Peyer's patch (tissue), 4 donors: ENCODE data around the gene SERPINB12. TPM values are rescaled to one million over a fixed set of nuclear protein-coding genes. Genes with fewer than 3 reads are reported as not detected.

Source experiments
- DNase-seq, 3 donors: peaks; one replicate each; pipeline ENCODE4 v3.0.0-alpha.2; 2017 to 2019
- H3K27ac ChIP-seq, 4 donors: fragments of 200-600 bp; sonication (generic); one replicate each; pipeline ENCODE4 v1.5.1; 2016 to 2019
- H3K27me3 ChIP-seq, 2 donors: fragments of 200-600 bp; sonication (generic); one replicate each; pipeline ENCODE4 v1.5.1; 2019
- H3K36me3 ChIP-seq, 3 donors: fragments of 200-600 bp; sonication (generic); one replicate each; pipeline ENCODE4 v1.5.1; 2016 to 2019
- H3K4me1 ChIP-seq, 4 donors: fragments of 200-600 bp; sonication (generic); one replicate each; pipeline ENCODE4 v1.5.1; 2016 to 2019
- H3K4me3 ChIP-seq, 4 donors: fragments of 200-600 bp; sonication (generic); 1 replicate in 3 of 4; 2 replicates in 1 of 4; pipeline ENCODE4 v1.5.1; 2016 to 2019; ENCODE audit warnings: mild to moderate bottlenecking in 1 of 4
- H3K9me3 ChIP-seq, 4 donors: fragments of 200-600 bp; sonication (generic); one replicate each; pipeline ENCODE4 v1.5.1; 2016 to 2019; ENCODE audit warnings: mild to moderate bottlenecking in 1 of 4
- POLR2A ChIP-seq, 2 donors: fragments of 450-650 bp; IDR thresholded peaks; one replicate each; pipeline ENCODE4 v1.5.1; 2017; ENCODE audit warnings: antibody characterized with exemption in 2 of 2, mild to moderate bottlenecking in 2 of 2, moderate library complexity in 2 of 2
- total RNA-seq, 4 donors: library from RNA; depleted of rRNA; stranded (reverse); fragments of >200 nt; gene quantifications; one replicate each; pipeline ENCODE4 v1.1.0, GENCODE V29; 2016
- TF ChIP-seq, protein P1 (sequence below), 6 experiments: fragments of 450-650 bp in 4 of 6; fragments of 200-600 bp in 2 of 6; sonication (generic) in 1 of 6; IDR thresholded peaks; one replicate each; pipeline ENCODE4 v1.5.1; 2017 to 2019; ENCODE audit warnings: antibody characterized with exemption in 6 of 6, mild to moderate bottlenecking in 3 of 6, moderate library complexity in 1 of 6

SERPINB12 gene
- total RNA-seq, 4 donors from 2014 or later, result not detected

DNA sequence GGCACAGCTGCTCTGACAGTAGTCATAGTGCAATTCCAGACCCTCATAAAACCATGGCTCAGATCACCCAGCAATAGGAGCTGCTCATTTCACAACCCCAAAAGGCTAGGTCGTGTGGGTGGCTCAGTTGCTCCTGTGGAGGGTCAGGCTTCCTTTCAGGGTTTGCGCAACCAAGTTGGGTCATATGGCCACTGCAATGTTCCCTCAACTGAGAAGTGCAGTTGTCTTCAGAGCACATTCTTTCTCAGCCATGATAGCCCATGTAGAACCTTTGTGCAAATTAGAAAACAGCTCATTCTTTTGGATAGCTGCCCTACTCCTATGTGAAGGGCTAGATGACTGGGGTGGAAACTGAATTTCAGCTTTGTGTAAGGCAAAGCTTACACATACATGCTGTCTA lies 48.2 kb downstream of the SERPINB12 start:
- no peak for TF ChIP-seq POLR2A (IDR thresholded peaks at IDR 0.05)
- TF ChIP-seq, protein P1, sequence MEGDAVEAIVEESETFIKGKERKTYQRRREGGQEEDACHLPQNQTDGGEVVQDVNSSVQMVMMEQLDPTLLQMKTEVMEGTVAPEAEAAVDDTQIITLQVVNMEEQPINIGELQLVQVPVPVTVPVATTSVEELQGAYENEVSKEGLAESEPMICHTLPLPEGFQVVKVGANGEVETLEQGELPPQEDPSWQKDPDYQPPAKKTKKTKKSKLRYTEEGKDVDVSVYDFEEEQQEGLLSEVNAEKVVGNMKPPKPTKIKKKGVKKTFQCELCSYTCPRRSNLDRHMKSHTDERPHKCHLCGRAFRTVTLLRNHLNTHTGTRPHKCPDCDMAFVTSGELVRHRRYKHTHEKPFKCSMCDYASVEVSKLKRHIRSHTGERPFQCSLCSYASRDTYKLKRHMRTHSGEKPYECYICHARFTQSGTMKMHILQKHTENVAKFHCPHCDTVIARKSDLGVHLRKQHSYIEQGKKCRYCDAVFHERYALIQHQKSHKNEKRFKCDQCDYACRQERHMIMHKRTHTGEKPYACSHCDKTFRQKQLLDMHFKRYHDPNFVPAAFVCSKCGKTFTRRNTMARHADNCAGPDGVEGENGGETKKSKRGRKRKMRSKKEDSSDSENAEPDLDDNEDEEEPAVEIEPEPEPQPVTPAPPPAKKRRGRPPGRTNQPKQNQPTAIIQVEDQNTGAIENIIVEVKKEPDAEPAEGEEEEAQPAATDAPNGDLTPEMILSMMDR (IDR thresholded peaks at IDR 0.05), result no peak
- DNase-seq, result no peak

DNA sequence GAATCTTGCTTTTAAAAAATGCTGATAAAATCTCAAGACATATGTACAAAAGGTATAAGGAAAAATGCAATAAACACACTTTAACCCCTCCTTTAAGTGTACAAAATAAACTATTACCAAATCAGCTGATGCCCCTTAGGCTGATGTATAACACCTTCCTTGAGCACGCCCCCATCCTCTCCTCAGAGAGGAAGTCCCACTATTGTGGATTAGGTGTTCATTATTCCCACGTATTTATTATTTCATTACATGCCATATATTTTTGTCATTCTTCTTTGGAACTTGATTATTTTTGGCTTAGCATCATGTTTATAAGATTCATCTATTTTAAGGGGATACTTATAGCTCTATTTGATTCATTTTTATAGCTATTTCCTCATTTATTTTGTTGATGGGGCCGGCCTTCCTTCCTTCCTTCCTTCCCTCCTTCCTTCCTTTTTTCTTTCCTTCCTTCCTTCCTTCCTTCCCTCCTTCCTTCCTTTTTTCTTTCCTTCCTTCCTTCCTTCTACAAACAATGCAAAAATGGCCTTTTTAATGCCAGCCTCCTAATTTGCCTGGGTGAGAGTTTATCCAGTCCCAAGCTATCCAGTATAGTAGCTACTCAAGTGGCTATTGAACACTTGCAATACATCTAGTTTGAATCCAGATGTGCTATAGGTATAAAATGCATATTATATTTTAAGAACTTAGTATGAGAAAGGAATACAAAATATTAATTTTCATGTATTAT lies 49.0 kb downstream of the SERPINB12 start:
- DNase-seq, result no peak
- no peak overlapping the region for H3K27ac ChIP-seq
- no peaks in the 10 kb centered on the region for H3K27me3 ChIP-seq
- no peaks in the 10 kb centered on the region for H3K9me3 ChIP-seq
- H3K36me3 ChIP-seq, result no peaks in the 10 kb centered on the region
- no peak overlapping the region for H3K4me3 ChIP-seq
- TF ChIP-seq, protein P1 (IDR thresholded peaks at IDR 0.05), result no peak
- no peak for TF ChIP-seq POLR2A (IDR thresholded peaks at IDR 0.05)
- H3K4me1 ChIP-seq, result no peaks in the 10 kb centered on the region

More for the DNA sequence above, 48.2 kb downstream of the SERPINB12 start:
- no peaks in the 10 kb centered on the region for H3K27me3 ChIP-seq
- H3K4me1 ChIP-seq, result no peaks in the 10 kb centered on the region
- no peaks in the 10 kb centered on the region for H3K36me3 ChIP-seq
- no peak overlapping the region for H3K4me3 ChIP-seq
- H3K9me3 ChIP-seq, result no peaks in the 10 kb centered on the region
- H3K27ac ChIP-seq, result no peak overlapping the region

DNA sequence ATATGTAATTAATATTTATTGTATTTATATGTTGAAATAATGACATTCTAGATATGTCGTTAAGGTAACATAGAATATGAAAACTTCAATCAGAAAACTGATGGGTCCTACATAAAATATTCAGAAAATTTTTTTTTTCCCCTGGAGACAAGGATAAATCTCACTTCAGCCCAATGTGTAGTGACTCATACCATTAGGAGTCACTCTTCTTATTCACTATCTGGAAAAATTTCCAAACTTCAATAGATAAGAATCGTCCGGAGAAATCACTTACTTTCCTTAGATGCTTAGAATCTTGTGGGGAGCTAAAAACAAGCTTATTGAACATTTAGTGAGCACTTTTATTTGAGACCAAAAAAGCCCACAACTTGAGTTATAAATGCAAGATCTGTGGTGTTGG lies 49.6 kb downstream of the SERPINB12 start:
- Histone ChIP-seq H3K4me1 (no peaks in the 10 kb centered on the region), H3K27me3 (no peaks in the 10 kb centered on the region), H3K27ac (no peak overlapping the region), H3K36me3 (no peaks in the 10 kb centered on the region), H3K9me3 (no peaks in the 10 kb centered on the region), H3K4me3 (no peak overlapping the region)
- TF ChIP-seq POLR2A (IDR thresholded peaks at IDR 0.05), result no peak
- TF ChIP-seq, protein P1 (IDR thresholded peaks at IDR 0.05), result no peak
- DNase-seq, result no peak

DNA sequence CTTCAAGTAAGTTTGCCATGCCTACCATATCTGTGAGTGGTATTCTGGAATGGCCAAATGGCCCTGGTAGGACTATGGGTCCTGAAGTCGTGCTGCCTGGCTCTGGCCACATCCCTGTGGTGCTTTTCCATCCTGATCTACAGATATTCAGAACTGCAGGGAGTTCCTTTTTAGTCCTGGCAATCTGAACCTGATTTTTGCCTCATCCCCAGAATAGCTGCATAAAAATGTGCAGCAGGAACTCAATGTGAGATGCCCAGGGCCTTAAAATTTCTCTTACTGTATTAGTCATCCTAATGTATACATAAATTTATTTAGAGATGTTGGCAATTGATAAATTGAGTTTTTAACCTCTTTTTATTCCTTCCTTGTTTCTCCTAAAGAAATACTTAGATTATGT lies 50.3 kb downstream of the SERPINB12 start:
- H3K36me3 ChIP-seq, result no peaks in the 10 kb centered on the region
- DNase-seq, result no peak
- H3K4me1 ChIP-seq, result no peaks in the 10 kb centered on the region
- no peaks in the 10 kb centered on the region for H3K27me3 ChIP-seq
- TF ChIP-seq, protein P1 (IDR thresholded peaks at IDR 0.05), result no peak
- no peak for TF ChIP-seq POLR2A (IDR thresholded peaks at IDR 0.05)
- no peaks in the 10 kb centered on the region for H3K9me3 ChIP-seq
- H3K4me3 ChIP-seq, result no peak overlapping the region
- no peak overlapping the region for H3K27ac ChIP-seq

DNA sequence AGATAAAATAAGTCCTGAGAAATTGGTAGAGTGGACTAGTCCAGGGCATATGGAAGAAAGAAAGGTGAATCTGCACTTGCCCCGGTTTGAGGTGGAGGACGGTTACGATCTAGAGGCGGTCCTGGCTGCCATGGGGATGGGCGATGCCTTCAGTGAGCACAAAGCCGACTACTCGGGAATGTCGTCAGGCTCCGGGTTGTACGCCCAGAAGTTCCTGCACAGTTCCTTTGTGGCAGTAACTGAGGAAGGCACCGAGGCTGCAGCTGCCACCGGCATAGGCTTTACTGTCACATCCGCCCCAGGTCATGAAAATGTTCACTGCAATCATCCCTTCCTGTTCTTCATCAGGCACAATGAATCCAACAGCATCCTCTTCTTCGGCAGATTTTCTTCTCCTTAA lies 54.8 kb downstream of the SERPINB12 start:
- Histone ChIP-seq H3K36me3 (no peaks in the 10 kb centered on the region), H3K4me1 (no peaks in the 10 kb centered on the region), H3K4me3 (no peak overlapping the region), H3K9me3 (no peaks in the 10 kb centered on the region), H3K27me3 (no peaks in the 10 kb centered on the region), H3K27ac (no peak overlapping the region)
- DNase-seq, result no peak
- TF ChIP-seq, protein P1 (IDR thresholded peaks at IDR 0.05), result no peak
- TF ChIP-seq POLR2A (IDR thresholded peaks at IDR 0.05), result no peak
